Thyroid gland (tissue), 4 donors: ENCODE data around the gene CSMD2.

ENCODE experiments used
- POLR2A ChIP-seq, 2 donors: fragments of 450-650 bp; IDR thresholded peaks; one replicate each; pipeline ENCODE4 v1.6.1; 2017; ENCODE audit warnings: antibody characterized with exemption in 2 of 2, mild to moderate bottlenecking in 2 of 2, moderate library complexity in 1 of 2
- TF ChIP-seq, protein P1 (sequence below), 6 experiments: fragments of 200-600 bp in 3 of 6; fragments of 450-650 bp in 3 of 6; sonication (generic) in 3 of 6; IDR thresholded peaks; one replicate each; pipeline ENCODE4 v1.5.1; 2016 to 2019; ENCODE audit warnings: antibody characterized with exemption in 6 of 6, mild to moderate bottlenecking in 2 of 6, inconsistent platforms in 1 of 6, moderate library complexity in 1 of 6

DNA sequence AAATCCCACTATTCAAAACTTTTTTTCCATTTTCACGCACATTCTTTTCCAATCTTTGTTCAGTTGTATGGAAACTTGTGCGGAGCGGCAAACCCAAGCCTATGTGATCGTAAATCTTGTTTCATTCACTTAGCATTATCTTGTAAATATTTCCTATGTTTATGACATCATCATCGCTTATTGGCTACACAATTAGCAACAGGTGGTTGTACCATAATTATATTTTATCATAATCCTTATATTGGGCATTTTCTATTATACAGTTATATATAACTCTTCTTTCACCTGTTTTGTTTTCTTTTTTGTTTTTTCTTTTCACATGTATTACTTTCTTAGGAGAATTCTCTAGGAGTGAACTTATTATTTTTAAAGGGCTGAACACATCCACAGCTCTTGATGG lies 627.1 kb downstream of the CSMD2 start:
- TF ChIP-seq, protein P1, sequence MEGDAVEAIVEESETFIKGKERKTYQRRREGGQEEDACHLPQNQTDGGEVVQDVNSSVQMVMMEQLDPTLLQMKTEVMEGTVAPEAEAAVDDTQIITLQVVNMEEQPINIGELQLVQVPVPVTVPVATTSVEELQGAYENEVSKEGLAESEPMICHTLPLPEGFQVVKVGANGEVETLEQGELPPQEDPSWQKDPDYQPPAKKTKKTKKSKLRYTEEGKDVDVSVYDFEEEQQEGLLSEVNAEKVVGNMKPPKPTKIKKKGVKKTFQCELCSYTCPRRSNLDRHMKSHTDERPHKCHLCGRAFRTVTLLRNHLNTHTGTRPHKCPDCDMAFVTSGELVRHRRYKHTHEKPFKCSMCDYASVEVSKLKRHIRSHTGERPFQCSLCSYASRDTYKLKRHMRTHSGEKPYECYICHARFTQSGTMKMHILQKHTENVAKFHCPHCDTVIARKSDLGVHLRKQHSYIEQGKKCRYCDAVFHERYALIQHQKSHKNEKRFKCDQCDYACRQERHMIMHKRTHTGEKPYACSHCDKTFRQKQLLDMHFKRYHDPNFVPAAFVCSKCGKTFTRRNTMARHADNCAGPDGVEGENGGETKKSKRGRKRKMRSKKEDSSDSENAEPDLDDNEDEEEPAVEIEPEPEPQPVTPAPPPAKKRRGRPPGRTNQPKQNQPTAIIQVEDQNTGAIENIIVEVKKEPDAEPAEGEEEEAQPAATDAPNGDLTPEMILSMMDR (IDR thresholded peaks at IDR 0.05) = no peak
- TF ChIP-seq POLR2A (IDR thresholded peaks at IDR 0.05) = no peak
